22Rv1 (cell line): Measurements from ENCODE around the gene KCNJ9.

Experiments
- CTCF ChIP-seq: fragments of 450-650 bp; IDR thresholded peaks from 2 replicates; pipeline ENCODE4 v1.5.1; 2017; ENCODE audit warnings: mild to moderate bottlenecking
- ZFX ChIP-seq: fragments of 450-650 bp; IDR thresholded peaks from 2 replicates; pipeline ENCODE4 v1.6.1; 2017; ENCODE audit warnings: antibody characterized with exemption, borderline replicate concordance

GRCh38 chr1:160096274-160097116, 15.2 kb downstream of the KCNJ9 start:
- TF ChIP-seq CTCF (no peak), ZFX (no peak)
